HG03025 (cell line): ENCODE data around the gene SLC12A9.
"Not testable (repeated sequence)": the region's sequence is repeated elsewhere in the genome, so short reads cannot be mapped to it uniquely, and the experiment has no call there.

Experiments
- ATAC-seq: cut with Tn5 transposase; IDR thresholded peaks from one replicate; pipeline ENCODE4 v1.9.1; 2021; ENCODE audit warnings: mild to moderate bottlenecking, moderate library complexity; ENCODE audit not compliant: unreplicated experiment, low FRiP score

The SLC12A9 gene

GRCh38 chr7:100894860-100895700 is 42.6 kb downstream of the SLC12A9 start:
- no peak for ATAC-seq

- ATAC-seq: no peak
Measured at GRCh38 chr7:100895701-100895955, 43.1 kb downstream of the SLC12A9 start, which contains the start of gene ACHE. TSS of gene ACHE (minus strand) at chr7:100895888. CDS start at chr7:100894232, 1,656 bp downstream.

- no peak for ATAC-seq
Measured at GRCh38 chr7:100895956-100896731, 43.6 kb downstream of the SLC12A9 start.

GRCh38 chr7:100896732-100897608 is 44.5 kb downstream of the SLC12A9 start:
- ATAC-seq: no peak

GRCh38 chr7:100897772-100898454 is 45.4 kb downstream of the SLC12A9 start:
- ATAC-seq: no peak

GRCh38 chr7:100899432-100899831 is 46.9 kb downstream of the SLC12A9 start:
- no peak for ATAC-seq

GRCh38 chr7:100900978-100901377 is 48.5 kb downstream of the SLC12A9 start:
- no peak for ATAC-seq

- no peak for ATAC-seq
Measured at GRCh38 chr7:100901921-100902332, 49.4 kb downstream of the SLC12A9 start.

- ATAC-seq: no peak
Measured at GRCh38 chr7:100902638-100903037, 50.1 kb downstream of the SLC12A9 start.

- ATAC-seq: no peak
Measured at GRCh38 chr7:100908512-100908911, 56.0 kb downstream of the SLC12A9 start.

GRCh38 chr7:100910443-100910842 is 57.9 kb downstream of the SLC12A9 start:
- ATAC-seq: not testable (repeated sequence)

- no peak for ATAC-seq
Measured at GRCh38 chr7:100911484-100911883, 59.0 kb downstream of the SLC12A9 start.

- no peak for ATAC-seq
Measured at GRCh38 chr7:100914208-100914878, 61.8 kb downstream of the SLC12A9 start.

- no peak for ATAC-seq
Measured at GRCh38 chr7:100914879-100915447, 62.5 kb downstream of the SLC12A9 start.
